Breast epithelium (tissue), 3 donors: ENCODE results near the gene FTSJ3.
A peak's percentile ranks its signal among the peaks of the same experiment; 100 is the strongest.

ENCODE experiments used
- CTCF ChIP-seq, 3 donors: fragments of 450-650 bp; IDR thresholded peaks; one replicate each; pipeline ENCODE4 v1.5.1; 2016 to 2017; ENCODE audit warnings: antibody characterized with exemption in 3 of 3, mild to moderate bottlenecking in 3 of 3, moderate library complexity in 3 of 3
- POLR2AphosphoS5 ChIP-seq, 3 donors: sonication (generic); formaldehyde crosslinking; IDR thresholded peaks; one replicate each; pipeline ENCODE4 v1.6.1; 2017; ENCODE audit warnings: antibody characterized with exemption in 3 of 3

- TF ChIP-seq CTCF (IDR thresholded peaks at IDR 0.05), result peak in 1 of 3 donors; percentile 25
- no peak for TF ChIP-seq POLR2AphosphoS5 (IDR thresholded peaks at IDR 0.05)
These were observed 7.1 kb upstream of the FTSJ3 start for GRCh38 chr17:63834431-63835166.
